GM19023 (cell line): Measurements from ENCODE around the gene CKAP2.
"Not testable (repeated sequence)": the region's sequence is repeated elsewhere in the genome, so short reads cannot be mapped to it uniquely, and the experiment has no call there.

Experiments
- ATAC-seq: cut with Tn5 transposase; IDR thresholded peaks from one replicate; pipeline ENCODE4 v1.9.1; 2021; ENCODE audit warnings: mild to moderate bottlenecking, moderate library complexity; ENCODE audit not compliant: unreplicated experiment

CKAP2 gene

GRCh38 chr13:52454820-52455676 lies at the start of gene CKAP2:
Gene CKAP2 (plus strand): TSS chr13:52455478. CDS start chr13:52455557, 79 bp downstream.
- peak; percentile 77 for ATAC-seq

- peak; percentile 68 for ATAC-seq
Measured at GRCh38 chr13:52405767-52406494, 49.3 kb upstream of the CKAP2 start, which contains the start of gene THSD1. Gene THSD1 (minus strand): TSS chr13:52406172. CDS start chr13:52402600, 3,572 bp downstream.

GRCh38 chr13:52406629-52407028 lies 48.6 kb upstream of the CKAP2 start:
- no peak for ATAC-seq

GRCh38 chr13:52407436-52407835 lies 47.8 kb upstream of the CKAP2 start:
- not testable (repeated sequence) for ATAC-seq

GRCh38 chr13:52408071-52408658 lies 47.1 kb upstream of the CKAP2 start:
- not testable (repeated sequence) for ATAC-seq

GRCh38 chr13:52411629-52412028 lies 43.6 kb upstream of the CKAP2 start:
- ATAC-seq = peak; percentile 93

- no peak for ATAC-seq
Measured at GRCh38 chr13:52412128-52412527, 43.1 kb upstream of the CKAP2 start.

- no peak for ATAC-seq
Measured at GRCh38 chr13:52414051-52414450, 41.2 kb upstream of the CKAP2 start.

GRCh38 chr13:52414963-52415362 lies 40.3 kb upstream of the CKAP2 start:
- no peak for ATAC-seq

GRCh38 chr13:52419080-52419479 lies 36.2 kb upstream of the CKAP2 start:
- no peak for ATAC-seq

- no peak for ATAC-seq
Measured at GRCh38 chr13:52421216-52421615, 34.1 kb upstream of the CKAP2 start.

GRCh38 chr13:52428295-52428694 lies 27.0 kb upstream of the CKAP2 start:
- ATAC-seq = no peak

- ATAC-seq = no peak
Measured at GRCh38 chr13:52432456-52432855, 22.8 kb upstream of the CKAP2 start.

GRCh38 chr13:52446265-52446664 lies 9.0 kb upstream of the CKAP2 start:
- ATAC-seq = no peak

GRCh38 chr13:52447354-52447753 lies 7.9 kb upstream of the CKAP2 start:
- no peak for ATAC-seq

GRCh38 chr13:52447815-52448552 lies 7.3 kb upstream of the CKAP2 start:
- no peak for ATAC-seq

GRCh38 chr13:52449331-52450011 lies 5.8 kb upstream of the CKAP2 start:
- ATAC-seq = no peak

- ATAC-seq = peak; percentile 67
Measured at GRCh38 chr13:52450012-52450792, 5.1 kb upstream of the CKAP2 start, which contains the start of gene VPS36. Gene VPS36 (minus strand): TSS chr13:52450634. CDS start chr13:52450594, 40 bp downstream.

GRCh38 chr13:52450793-52451116 lies 4.5 kb upstream of the CKAP2 start:
- no peak for ATAC-seq
